ENCODE results near the gene ALPP. TPM values are rescaled to one million over a fixed set of nuclear protein-coding genes. Genes with fewer than 3 reads are reported as not detected.

The ALPP gene
- polyA plus RNA-seq, 3 donors: not detected

DNA sequence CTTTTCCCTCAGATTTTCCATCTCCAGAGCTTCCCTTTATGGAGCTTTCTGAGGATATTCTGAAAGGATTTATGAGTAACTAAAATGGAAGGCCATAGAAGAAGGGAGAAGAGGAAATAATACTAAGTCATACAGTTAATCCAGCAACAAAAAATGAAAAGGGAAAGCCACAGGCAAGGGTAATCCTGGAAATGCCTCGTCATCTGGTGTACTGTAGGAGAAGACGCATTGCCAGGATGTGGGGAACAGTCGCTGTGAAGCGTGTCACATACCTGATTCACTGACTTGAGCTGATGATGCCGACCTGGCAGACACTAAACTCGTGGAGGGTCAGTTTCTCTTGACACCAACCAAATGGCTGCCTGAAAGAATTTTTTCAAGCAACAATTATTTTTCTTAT, 34.7 kb upstream of the ALPP start:
- Histone ChIP-seq H3K36me3 (replicated peaks in 1 of 2; ENCODE audit: control insufficient read depth in 1 of 2, insufficient read depth in 2 of 2, low read length in 2 of 2) (no peaks in the 10 kb centered on the region), H3K79me2 (ENCODE audit: insufficient read depth, low read length) (no peaks in the 10 kb centered on the region), H3K9me3 (replicated peaks in 1 of 2; ENCODE audit: control insufficient read depth in 1 of 2, insufficient read depth in 1 of 2, low read length in 2 of 2) (no peaks in the 10 kb centered on the region), H3K27ac (ENCODE audit: low read depth in 1 of 2, low read length in 2 of 2) (no peak overlapping the region), H4K20me1 (ENCODE audit: insufficient read depth, low read length) (no peaks in the 10 kb centered on the region), H3K4me1 (ENCODE audit: control insufficient read depth in 1 of 2, insufficient read depth in 2 of 2, low read length in 2 of 2) (no peaks in the 10 kb centered on the region), H2AFZ (ENCODE audit: insufficient read depth, low read depth, low read length, poor library complexity, severe bottlenecking) (no peak overlapping the region), H3K27me3 (ENCODE audit: control insufficient read depth in 2 of 2, insufficient read depth in 2 of 2, low read length in 2 of 2) (peaks cover 0 to 4% of the 10 kb centered on the region in 2 donors), H3K4me3 (replicated peaks in 1 of 3; ENCODE audit: low read depth in 2 of 3, low read length in 3 of 3) (no peak overlapping the region), H3K4me2 (replicated peaks; ENCODE audit: extremely low read depth, low read length, poor library complexity, severe bottlenecking) (no peak overlapping the region), H3K9ac (ENCODE audit: insufficient read depth, low read length, poor library complexity, severe bottlenecking) (no peak overlapping the region)
- Mint-ChIP-seq H3K36me3 (peaks cover 0 to 4% of the 10 kb centered on the region in 2 donors), H3K27ac (no peak overlapping the region), H3K4me3 (no peak overlapping the region), H3K4me1 (no peaks in the 10 kb centered on the region), H3K9me3 (no peaks in the 10 kb centered on the region), H3K27me3 (ENCODE audit: low read depth in 3 of 3) (peaks cover 15 to 32% (median 16%) of the 10 kb centered on the region in 3 donors)
- no peak for DNase-seq
- 0% methylated on average over 4 of the region's 6 CpGs for WGBS (ENCODE audit: insufficient coverage)
- intact Hi-C loops (cut with micrococcal nuclease): no loop called here
- TF ChIP-seq, protein P1, sequence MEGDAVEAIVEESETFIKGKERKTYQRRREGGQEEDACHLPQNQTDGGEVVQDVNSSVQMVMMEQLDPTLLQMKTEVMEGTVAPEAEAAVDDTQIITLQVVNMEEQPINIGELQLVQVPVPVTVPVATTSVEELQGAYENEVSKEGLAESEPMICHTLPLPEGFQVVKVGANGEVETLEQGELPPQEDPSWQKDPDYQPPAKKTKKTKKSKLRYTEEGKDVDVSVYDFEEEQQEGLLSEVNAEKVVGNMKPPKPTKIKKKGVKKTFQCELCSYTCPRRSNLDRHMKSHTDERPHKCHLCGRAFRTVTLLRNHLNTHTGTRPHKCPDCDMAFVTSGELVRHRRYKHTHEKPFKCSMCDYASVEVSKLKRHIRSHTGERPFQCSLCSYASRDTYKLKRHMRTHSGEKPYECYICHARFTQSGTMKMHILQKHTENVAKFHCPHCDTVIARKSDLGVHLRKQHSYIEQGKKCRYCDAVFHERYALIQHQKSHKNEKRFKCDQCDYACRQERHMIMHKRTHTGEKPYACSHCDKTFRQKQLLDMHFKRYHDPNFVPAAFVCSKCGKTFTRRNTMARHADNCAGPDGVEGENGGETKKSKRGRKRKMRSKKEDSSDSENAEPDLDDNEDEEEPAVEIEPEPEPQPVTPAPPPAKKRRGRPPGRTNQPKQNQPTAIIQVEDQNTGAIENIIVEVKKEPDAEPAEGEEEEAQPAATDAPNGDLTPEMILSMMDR (IDR thresholded peaks at IDR 0.05): no peak

DNA sequence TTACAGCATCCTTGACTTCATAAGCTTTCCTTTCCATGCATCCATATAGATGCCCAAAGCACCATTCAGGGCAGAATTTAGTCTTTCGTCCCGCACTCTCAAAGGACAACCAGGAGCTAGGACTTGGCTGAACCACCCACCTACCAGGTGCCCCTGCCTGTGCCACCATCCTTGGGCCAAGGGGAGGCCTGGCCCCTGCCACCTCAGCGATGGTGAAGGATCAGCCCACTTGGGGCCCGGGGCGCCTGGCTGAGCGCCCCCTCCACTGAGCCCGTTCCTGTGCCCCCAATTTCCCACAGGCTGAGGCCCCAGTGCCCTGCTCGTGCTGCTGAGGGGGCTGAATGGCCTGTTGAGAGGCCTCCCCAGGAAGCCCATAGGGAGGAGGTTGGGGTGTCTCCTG, 33.3 kb upstream of the ALPP start:
- Histone ChIP-seq H2AFZ (ENCODE audit: insufficient read depth, low read depth, low read length, poor library complexity, severe bottlenecking) (no peak overlapping the region), H3K27ac (ENCODE audit: low read depth in 1 of 2, low read length in 2 of 2) (no peak overlapping the region), H3K79me2 (ENCODE audit: insufficient read depth, low read length) (no peaks in the 10 kb centered on the region), H3K9me3 (replicated peaks in 1 of 2; ENCODE audit: control insufficient read depth in 1 of 2, insufficient read depth in 1 of 2, low read length in 2 of 2) (no peaks in the 10 kb centered on the region), H3K4me2 (replicated peaks; ENCODE audit: extremely low read depth, low read length, poor library complexity, severe bottlenecking) (no peak overlapping the region), H3K36me3 (replicated peaks in 1 of 2; ENCODE audit: control insufficient read depth in 1 of 2, insufficient read depth in 2 of 2, low read length in 2 of 2) (no peaks in the 10 kb centered on the region), H3K4me3 (replicated peaks in 1 of 3; ENCODE audit: low read depth in 2 of 3, low read length in 3 of 3) (no peak overlapping the region), H3K27me3 (ENCODE audit: control insufficient read depth in 2 of 2, insufficient read depth in 2 of 2, low read length in 2 of 2) (peaks cover 0 to 18% of the 10 kb centered on the region in 2 donors), H3K4me1 (ENCODE audit: control insufficient read depth in 1 of 2, insufficient read depth in 2 of 2, low read length in 2 of 2) (no peaks in the 10 kb centered on the region), H3K9ac (ENCODE audit: insufficient read depth, low read length, poor library complexity, severe bottlenecking) (no peak overlapping the region), H4K20me1 (ENCODE audit: insufficient read depth, low read length) (no peaks in the 10 kb centered on the region)
- peaks cover 22 to 45% (median 29%) of the 10 kb centered on the region in 3 donors for H3K27me3 Mint-ChIP-seq (ENCODE audit: low read depth in 3 of 3)
- WGBS (ENCODE audit: insufficient coverage): 92% methylated on average over 4 of the region's 8 CpGs
- no peak overlapping the region for H3K27ac Mint-ChIP-seq
- no peaks in the 10 kb centered on the region for H3K4me1 Mint-ChIP-seq
- no peak overlapping the region for H3K4me3 Mint-ChIP-seq
- H3K9me3 Mint-ChIP-seq: no peaks in the 10 kb centered on the region
- TF ChIP-seq, protein P1 (IDR thresholded peaks at IDR 0.05): no peak
- peaks cover 0 to 4% of the 10 kb centered on the region in 2 donors for H3K36me3 Mint-ChIP-seq
- intact Hi-C loops (cut with micrococcal nuclease): no loop called here
- DNase-seq: no peak

Measured in CD14-positive monocyte (primary cell).